H1 (cell line): ENCODE measurements around the gene TEAD4.

Experiments
- CHD2 ChIP-seq: IDR thresholded peaks from 2 replicates; pipeline ENCODE4 v1.6.1; 2012; ENCODE audit warnings: low read length, improper control_type of control experiment
- CTCF ChIP-seq, 3 experiments: IDR thresholded peaks; 1 replicate in 2 of 3; 2 replicates in 1 of 3; pipeline versions ENCODE4 v1.5.1 to v1.6.1; 2011; ENCODE audit warnings: low read length in 3 of 3, mild to moderate bottlenecking in 3 of 3, inconsistent platforms in 2 of 3, low read depth in 1 of 3, moderate library complexity in 1 of 3; ENCODE audit not compliant: insufficient read depth in 1 of 3; ENCODE audit errors: control extremely low read depth in 1 of 3
- EP300 ChIP-seq, 2 experiments: IDR thresholded peaks; 1 replicate in 1 of 2; 2 replicates in 1 of 2; pipeline ENCODE4 v1.6.1; 2011 to 2012; ENCODE audit warnings: low read depth in 2 of 2, low read length in 2 of 2, mild to moderate bottlenecking in 2 of 2, borderline replicate concordance in 1 of 2, inconsistent platforms in 1 of 2, moderate library complexity in 1 of 2
- GABPA ChIP-seq: IDR thresholded peaks from 2 replicates; pipeline ENCODE4 v1.6.1; 2011; ENCODE audit warnings: mild to moderate bottlenecking, low read length, moderate library complexity, borderline replicate concordance; ENCODE audit not compliant: insufficient read depth
- POLR2A ChIP-seq, 2 experiments: IDR thresholded peaks; 1 replicate in 1 of 2; 2 replicates in 1 of 2; pipeline ENCODE4 v1.6.1; 2011; ENCODE audit warnings: low read depth in 2 of 2, low read length in 2 of 2, mild to moderate bottlenecking in 2 of 2; ENCODE audit errors: control extremely low read depth in 1 of 2
- POLR2AphosphoS5 ChIP-seq: IDR thresholded peaks from 2 replicates; pipeline ENCODE4 v1.6.1; 2011; ENCODE audit warnings: low read depth, low read length
- RAD21 ChIP-seq, 2 experiments: IDR thresholded peaks in 1 of 2; conservative IDR thresholded peaks in 1 of 2; 2 replicates each; pipeline ENCODE4 v1.6.1; 2011; ENCODE audit warnings: low read depth in 2 of 2, low read length in 2 of 2, improper control_type of control experiment in 1 of 2, inconsistent platforms in 1 of 2, mild to moderate bottlenecking in 1 of 2, moderate library complexity in 1 of 2
- SIN3A ChIP-seq, 2 experiments: IDR thresholded peaks in 1 of 2; conservative IDR thresholded peaks in 1 of 2; 2 replicates each; pipeline ENCODE4 v1.6.1; 2011 to 2012; ENCODE audit warnings: low read length in 2 of 2, improper control_type of control experiment in 1 of 2, low read depth in 1 of 2, mild to moderate bottlenecking in 1 of 2
- SIX5 ChIP-seq: IDR thresholded peaks from 2 replicates; pipeline ENCODE4 v1.6.1; 2011; ENCODE audit warnings: mild to moderate bottlenecking, low read depth, low read length
- SRF ChIP-seq: IDR thresholded peaks from 2 replicates; pipeline ENCODE4 v1.6.1; 2011; ENCODE audit warnings: mild to moderate bottlenecking, low read depth, low read length, moderate library complexity

- no peak for TF ChIP-seq CHD2
- TF ChIP-seq RAD21 (IDR thresholded peaks at IDR 0.05 in 1 of 2, conservative IDR thresholded peaks at IDR 0.05 in 1 of 2; ENCODE audit: low read depth in 2 of 2, low read length in 2 of 2) = no peak
- TF ChIP-seq SRF = no peak
- no peak for TF ChIP-seq POLR2A (IDR thresholded peaks at IDR 0.05; ENCODE audit: control extremely low read depth in 1 of 2, low read depth in 2 of 2, low read length in 2 of 2)
- no peak for TF ChIP-seq SIX5
- no peak for TF ChIP-seq GABPA
- TF ChIP-seq CTCF (IDR thresholded peaks at IDR 0.05; ENCODE audit: control extremely low read depth in 1 of 3, insufficient read depth in 1 of 3, low read depth in 1 of 3, low read length in 3 of 3) = no peak
- TF ChIP-seq EP300 (IDR thresholded peaks at IDR 0.05; ENCODE audit: borderline replicate concordance in 1 of 2, low read depth in 2 of 2, low read length in 2 of 2) = no peak
- no peak for TF ChIP-seq SIN3A (conservative IDR thresholded peaks at IDR 0.05 in 1 of 2, IDR thresholded peaks at IDR 0.05 in 1 of 2; ENCODE audit: low read depth in 1 of 2, low read length in 2 of 2)
- no peak for TF ChIP-seq POLR2AphosphoS5
Measured at GRCh38 chr12:2922329-2922728, 36.9 kb upstream of the TEAD4 start.
